HepG2 (cell line): ENCODE measurements around the gene TMEM87B. TPM values are rescaled to one million over a fixed set of nuclear protein-coding genes. Genes with fewer than 3 reads are reported as not detected.
A peak's percentile ranks its signal among the peaks of the same experiment; 100 is the strongest.

Source experiments
- E2F1 ChIP-seq: sonication (generic); formaldehyde crosslinking; IDR thresholded peaks from 2 replicates; pipeline ENCODE4 v1.5.0; 2020; ENCODE audit warnings: missing genetic modification reagents
- GATAD2A ChIP-seq: IDR thresholded peaks from 2 replicates; pipeline ENCODE4 v1.6.1; 2016
- LCORL ChIP-seq, 2 experiments: fragments of 450-650 bp in 1 of 2; sonication (generic) in 1 of 2; formaldehyde crosslinking in 1 of 2; IDR thresholded peaks; 2 replicates each; pipeline versions ENCODE4 v1.5.0 to v1.6.1; 2017 to 2020; ENCODE audit warnings: antibody characterized with exemption in 1 of 2, missing genetic modification reagents in 1 of 2
- LRRFIP1 ChIP-seq: sonication (generic); formaldehyde crosslinking; conservative IDR thresholded peaks from 2 replicates; pipeline ENCODE4 v1.4.0; 2020; ENCODE audit warnings: missing genetic modification reagents
- MED13 ChIP-seq: sonication (generic); formaldehyde crosslinking; IDR thresholded peaks from 2 replicates; pipeline ENCODE4 v1.5.0; 2020; ENCODE audit warnings: missing genetic modification reagents
- MYC ChIP-seq: sonication (generic); formaldehyde crosslinking; IDR thresholded peaks from 2 replicates; pipeline ENCODE4 v1.9.0; 2021; ENCODE audit warnings: missing genetic modification reagents, borderline replicate concordance
- SALL1 ChIP-seq: sonication (generic); formaldehyde crosslinking; IDR thresholded peaks from 2 replicates; pipeline ENCODE4 v1.8.0; 2022; ENCODE audit warnings: mild to moderate bottlenecking, missing genetic modification reagents
- ZBTB8A ChIP-seq: sonication (generic); formaldehyde crosslinking; IDR thresholded peaks from 2 replicates; pipeline ENCODE4 v1.4.0; 2020; ENCODE audit warnings: mild to moderate bottlenecking, low read depth, missing genetic modification reagents, borderline replicate concordance
- ZHX1 ChIP-seq: sonication (generic); formaldehyde crosslinking; IDR thresholded peaks from 2 replicates; pipeline ENCODE4 v1.8.1; 2022; ENCODE audit warnings: low read depth, mild to moderate bottlenecking, missing genetic modification reagents
- ZNF318 ChIP-seq: sonication (generic); formaldehyde crosslinking; IDR thresholded peaks from 2 replicates; pipeline ENCODE4 v1.4.0; 2020; ENCODE audit warnings: mild to moderate bottlenecking, missing genetic modification reagents
- ZNF543 ChIP-seq: sonication (generic); formaldehyde crosslinking; IDR thresholded peaks from 2 replicates; pipeline ENCODE4 v1.4.0; 2020; ENCODE audit warnings: mild to moderate bottlenecking, missing genetic modification reagents
- ZNF629 ChIP-seq: sonication (generic); formaldehyde crosslinking; conservative IDR thresholded peaks from 2 replicates; pipeline ENCODE4 v1.5.0; 2020; ENCODE audit warnings: missing genetic modification reagents
- ZNF761 ChIP-seq: sonication (generic); formaldehyde crosslinking; conservative IDR thresholded peaks from 2 replicates; pipeline ENCODE4 v1.4.0; 2020; ENCODE audit warnings: mild to moderate bottlenecking, missing genetic modification reagents
- polyA plus RNA-seq, 8 experiments: library from polyadenylated mRNA; depleted of rRNA in 3 of 8; stranded (reverse) in 7 of 8; unstranded in 1 of 8; fragments of >200 nt; fragmentation: Illumina TruSeq in 4 of 8; extraction: Trizol in 4 of 8; gene quantifications; 2 replicates each; pipeline versions ENCODE4 v1.2.1 to v1.2.3, GENCODE V29; 2011 to 2016; ENCODE audit warnings: low read depth in 4 of 8, missing spikeins in 1 of 8, mixed read lengths in 1 of 8; ENCODE audit not compliant: insufficient read depth in 1 of 8
- total RNA-seq, 5 experiments: library from RNA; depleted of rRNA; stranded (reverse); fragments of >200 nt; fragmentation: Illumina TruSeq; extraction: Trizol; gene quantifications; 2 replicates each; pipeline ENCODE4 v1.2.3, GENCODE V29; 2016; ENCODE audit warnings: low read depth in 1 of 5

The TMEM87B gene
- total and polyA plus RNA-seq, 2 of the 13 experiments (the other 11 are each of a cell fraction or from before 2014, with no cell fraction given) = 15.1 to 16.2 TPM

GRCh38 chr2:112054847-112055729, at the start of gene TMEM87B (continued):
- TF ChIP-seq LCORL (IDR thresholded peaks at IDR 0.05) = no peak
- peak; percentile 78; the same call in 1 of the 2 replicates for TF ChIP-seq LCORL (CRISPR knock-in tag; IDR thresholded peaks at IDR 0.05)
- TF ChIP-seq SALL1 (CRISPR knock-in tag) = peak; percentile 82
- peak; percentile 53 for TF ChIP-seq GATAD2A
- TF ChIP-seq MYC (CRISPR knock-in tag) = peak; percentile 78
- peak; percentile 52; the same call in 1 of the 2 replicates for TF ChIP-seq ZNF629 (CRISPR knock-in tag)
- TF ChIP-seq ZNF543 (CRISPR knock-in tag) = peak; percentile 80; the same call in 1 of the 2 replicates
- TF ChIP-seq ZBTB8A (CRISPR knock-in tag) = no peak
- TF ChIP-seq ZHX1 = no peak
- TF ChIP-seq MED13 (CRISPR knock-in tag) = peak; percentile 82; the same call in 1 of the 2 replicates
- TF ChIP-seq LRRFIP1 (CRISPR knock-in tag) = no peak
- peak; percentile 75; the same call in 1 of the 2 replicates for TF ChIP-seq ZNF318
- peak; percentile 73; the same call in 1 of the 2 replicates for TF ChIP-seq E2F1 (CRISPR knock-in tag)
- TF ChIP-seq ZNF761 = no peak; the same call in 1 of the 2 replicates
